ENCODE results near the gene DCC. TPM values are rescaled to one million over a fixed set of nuclear protein-coding genes. Genes with fewer than 3 reads are reported as not detected.

Gene DCC
- polyA plus RNA-seq, 1 experiment = 0.67 TPM

DNA sequence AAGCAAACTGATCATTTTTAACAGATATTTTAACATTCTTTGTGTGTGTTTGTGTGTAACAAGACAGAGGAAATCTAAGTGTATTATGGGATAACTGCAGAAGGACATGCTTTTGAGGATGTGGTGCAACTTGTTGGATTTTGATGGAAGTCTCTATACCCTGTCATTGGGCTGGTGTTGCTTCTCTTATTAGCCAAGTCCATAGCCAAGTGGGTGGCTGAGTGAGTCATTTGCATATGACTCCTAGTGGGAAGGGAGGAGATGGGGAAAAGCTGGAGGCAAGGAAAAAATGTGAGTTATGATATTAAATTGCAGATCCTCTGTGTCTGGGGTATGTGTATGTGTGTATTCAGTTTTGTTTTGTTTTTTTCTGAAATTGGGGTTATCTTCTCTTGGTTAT, 879.9 kb downstream of the DCC start:
- Histone ChIP-seq H3K4me3 (ENCODE audit: low read depth, low read length) (no peak overlapping the region), H3K9me3 (ENCODE audit: control insufficient read depth, insufficient read depth, low read length) (no peaks in the 10 kb centered on the region), H3K27ac (ENCODE audit: low read depth, low read length) (no peak overlapping the region), H3K27me3 (ENCODE audit: control insufficient read depth, insufficient read depth, low read length) (no peaks in the 10 kb centered on the region)
- ChIA-PET POLR2A (no interaction called here), CTCF (no interaction called here)
- TF ChIP-seq, protein P1, sequence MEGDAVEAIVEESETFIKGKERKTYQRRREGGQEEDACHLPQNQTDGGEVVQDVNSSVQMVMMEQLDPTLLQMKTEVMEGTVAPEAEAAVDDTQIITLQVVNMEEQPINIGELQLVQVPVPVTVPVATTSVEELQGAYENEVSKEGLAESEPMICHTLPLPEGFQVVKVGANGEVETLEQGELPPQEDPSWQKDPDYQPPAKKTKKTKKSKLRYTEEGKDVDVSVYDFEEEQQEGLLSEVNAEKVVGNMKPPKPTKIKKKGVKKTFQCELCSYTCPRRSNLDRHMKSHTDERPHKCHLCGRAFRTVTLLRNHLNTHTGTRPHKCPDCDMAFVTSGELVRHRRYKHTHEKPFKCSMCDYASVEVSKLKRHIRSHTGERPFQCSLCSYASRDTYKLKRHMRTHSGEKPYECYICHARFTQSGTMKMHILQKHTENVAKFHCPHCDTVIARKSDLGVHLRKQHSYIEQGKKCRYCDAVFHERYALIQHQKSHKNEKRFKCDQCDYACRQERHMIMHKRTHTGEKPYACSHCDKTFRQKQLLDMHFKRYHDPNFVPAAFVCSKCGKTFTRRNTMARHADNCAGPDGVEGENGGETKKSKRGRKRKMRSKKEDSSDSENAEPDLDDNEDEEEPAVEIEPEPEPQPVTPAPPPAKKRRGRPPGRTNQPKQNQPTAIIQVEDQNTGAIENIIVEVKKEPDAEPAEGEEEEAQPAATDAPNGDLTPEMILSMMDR (IDR thresholded peaks at IDR 0.05; ENCODE audit: low read depth, low read length) = no peak
- no peak for DNase-seq (ENCODE audit: low read depth, low spot score)

DNA sequence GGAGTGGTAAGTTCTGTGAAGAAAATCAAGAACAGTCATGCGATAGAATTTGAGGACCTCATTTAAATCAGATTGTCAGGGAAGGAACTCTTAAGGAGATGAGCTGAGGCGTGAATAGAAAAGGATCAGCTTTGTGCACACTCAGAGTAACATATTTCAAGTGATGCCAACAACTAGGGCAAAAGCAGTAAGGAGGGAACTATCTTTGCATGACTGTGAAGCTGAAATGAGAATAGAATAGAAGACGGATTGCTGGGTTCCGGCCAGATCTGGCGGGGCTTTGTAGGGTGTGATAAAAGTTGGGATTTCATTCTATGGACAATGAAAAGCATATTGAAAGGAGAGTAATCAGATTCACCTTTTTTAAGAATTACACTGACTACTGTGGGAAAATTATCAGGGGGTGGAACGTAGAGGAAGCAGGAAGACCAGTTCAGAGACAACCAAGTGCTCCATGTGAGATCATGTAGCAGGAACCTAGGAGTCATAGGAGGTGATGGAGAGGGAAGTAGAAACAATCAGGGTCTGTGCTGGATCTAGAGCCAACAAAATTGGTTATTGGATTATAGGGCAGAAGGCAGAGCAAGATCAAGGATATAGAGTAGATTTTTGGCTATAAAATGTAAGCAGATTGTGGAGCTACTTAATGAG, 884.3 kb downstream of the DCC start:
- POLR2A ChIA-PET = no interaction called here
- TF ChIP-seq, protein P1 (IDR thresholded peaks at IDR 0.05; ENCODE audit: low read depth, low read length) = no peak
- H3K27ac ChIP-seq (ENCODE audit: low read depth, low read length) = no peak overlapping the region
- no peak for DNase-seq (ENCODE audit: low read depth, low spot score)
- no peaks in the 10 kb centered on the region for H3K27me3 ChIP-seq (ENCODE audit: control insufficient read depth, insufficient read depth, low read length)
- H3K9me3 ChIP-seq (ENCODE audit: control insufficient read depth, insufficient read depth, low read length) = no peaks in the 10 kb centered on the region
- CTCF ChIA-PET = no interaction called here
- no peak overlapping the region for H3K4me3 ChIP-seq (ENCODE audit: low read depth, low read length)

DNA sequence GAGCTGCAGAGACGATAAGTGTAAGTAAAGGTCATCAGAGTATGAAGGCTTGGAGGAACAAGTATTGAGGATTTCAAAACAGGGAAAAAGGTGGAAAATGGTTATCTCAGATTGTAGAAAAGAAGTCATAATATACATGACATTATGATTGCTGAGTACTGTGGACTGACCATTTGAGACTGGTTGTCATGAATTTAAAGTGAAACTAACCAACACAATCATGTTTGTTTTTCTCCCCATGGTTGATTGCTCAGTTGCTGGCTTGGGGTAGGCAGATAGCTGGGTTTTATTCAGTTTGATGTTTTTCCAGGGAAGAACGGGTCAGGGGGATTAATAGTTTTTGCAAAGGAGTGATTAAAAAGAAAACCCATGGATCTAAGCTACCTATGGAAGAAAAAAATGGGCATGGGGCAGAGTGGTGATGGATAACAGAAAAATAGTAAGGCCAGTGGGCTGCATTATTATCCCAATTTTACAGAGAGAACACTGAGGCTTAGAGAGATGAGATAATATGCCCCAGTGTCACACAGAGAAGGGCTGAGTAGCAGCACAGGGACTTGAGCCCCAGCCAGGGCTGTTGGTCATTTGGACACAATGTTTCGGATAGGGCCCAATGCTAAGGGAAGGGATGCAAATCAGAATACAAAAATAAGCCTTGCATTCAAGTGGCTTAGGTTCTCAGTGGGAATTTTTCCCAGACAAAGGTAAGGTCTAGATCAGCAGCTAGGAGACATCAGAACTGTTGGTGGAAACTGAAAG, 885.7 kb downstream of the DCC start:
- TF ChIP-seq, protein P1 (IDR thresholded peaks at IDR 0.05; ENCODE audit: low read depth, low read length) = no peak
- no peak overlapping the region for H3K4me3 ChIP-seq (ENCODE audit: low read depth, low read length)
- DNase-seq (ENCODE audit: low read depth, low spot score) = no peak
- H3K9me3 ChIP-seq (ENCODE audit: control insufficient read depth, insufficient read depth, low read length) = no peaks in the 10 kb centered on the region
- no peak overlapping the region for H3K27ac ChIP-seq (ENCODE audit: low read depth, low read length)
- ChIA-PET POLR2A (no interaction called here), CTCF (no interaction called here)
- H3K27me3 ChIP-seq (ENCODE audit: control insufficient read depth, insufficient read depth, low read length) = no peaks in the 10 kb centered on the region

DNA sequence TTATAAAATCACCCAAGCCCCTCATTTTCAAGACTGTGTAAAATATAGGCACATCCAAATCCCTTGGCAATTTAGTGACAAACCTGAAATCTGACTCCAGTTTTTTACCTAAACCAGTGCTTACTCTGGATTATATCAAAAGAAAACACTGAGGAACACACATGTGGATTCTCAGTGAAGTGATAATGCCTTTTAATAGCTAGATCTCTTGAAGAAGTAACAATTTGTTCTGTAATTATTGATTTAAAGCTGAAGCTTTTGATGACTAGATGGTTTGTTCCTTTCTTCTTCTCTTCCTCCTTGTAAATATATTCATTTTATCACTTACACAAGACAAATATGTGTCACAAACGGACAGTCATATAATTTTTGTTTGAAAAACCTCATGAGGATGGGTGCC, 894.6 kb downstream of the DCC start:
- Histone ChIP-seq H3K27me3 (ENCODE audit: control insufficient read depth, insufficient read depth, low read length) (no peaks in the 10 kb centered on the region), H3K27ac (ENCODE audit: low read depth, low read length) (no peak overlapping the region), H3K9me3 (ENCODE audit: control insufficient read depth, insufficient read depth, low read length) (no peaks in the 10 kb centered on the region; the same call in 1 of the 2 replicates), H3K4me3 (ENCODE audit: low read depth, low read length) (no peak overlapping the region)
- no peak for DNase-seq (ENCODE audit: low read depth, low spot score)
- ChIA-PET POLR2A (no interaction called here), CTCF (no interaction called here)
- TF ChIP-seq, protein P1 (IDR thresholded peaks at IDR 0.05; ENCODE audit: low read depth, low read length) = no peak

DNA sequence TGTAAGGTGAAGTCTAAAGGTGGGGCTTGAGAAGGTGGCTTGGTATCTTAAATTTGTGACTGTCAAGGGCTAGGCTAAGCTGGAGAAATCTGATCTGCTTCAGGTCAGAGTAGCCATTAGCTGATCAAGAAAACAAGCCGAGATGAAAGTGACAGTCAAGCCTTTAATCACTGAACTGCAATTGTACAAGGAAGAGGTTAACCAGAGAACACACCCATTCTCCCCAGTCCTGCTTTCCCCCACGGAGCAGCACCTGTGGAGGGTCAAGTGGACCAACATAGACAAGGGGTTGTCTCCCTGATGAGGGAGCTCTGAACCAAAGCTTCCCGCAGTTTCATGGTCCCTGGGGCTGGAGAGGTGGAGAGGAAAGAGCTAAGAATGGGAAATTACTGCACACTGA, 901.2 kb downstream of the DCC start:
- Histone ChIP-seq H3K27me3 (ENCODE audit: control insufficient read depth, insufficient read depth, low read length) (no peaks in the 10 kb centered on the region), H3K27ac (ENCODE audit: low read depth, low read length) (no peak overlapping the region), H3K9me3 (ENCODE audit: control insufficient read depth, insufficient read depth, low read length) (peaks cover 3% of the 10 kb centered on the region; the same call in 1 of the 2 replicates), H3K4me3 (ENCODE audit: low read depth, low read length) (no peak overlapping the region)
- no peak for DNase-seq (ENCODE audit: low read depth, low spot score)
- ChIA-PET CTCF (no interaction called here), POLR2A (no interaction called here)
- TF ChIP-seq, protein P1 (IDR thresholded peaks at IDR 0.05; ENCODE audit: low read depth, low read length) = no peak

Data from AG04450 (cell line).